Liver (tissue), 3 donors: ENCODE measurements around the gene DHX40.

ENCODE experiments used
- CTCF ChIP-seq: fragments of 150-350 bp; IDR thresholded peaks from 2 replicates; pipeline ENCODE4 v1.5.1; 2017; ENCODE audit warnings: improper control_type of control experiment, low read depth, low read length; ENCODE audit not compliant: missing input control
- JUND ChIP-seq, 2 donors: IDR thresholded peaks; 2 replicates each; pipeline ENCODE4 v1.6.1; 2016; ENCODE audit warnings: antibody characterized with exemption in 2 of 2
- MAX ChIP-seq: IDR thresholded peaks from 2 replicates; pipeline ENCODE4 v1.6.1; 2016; ENCODE audit warnings: antibody characterized with exemption
- REST ChIP-seq: IDR thresholded peaks from 2 replicates; pipeline ENCODE4 v1.6.1; 2016; ENCODE audit warnings: antibody characterized with exemption, mild to moderate bottlenecking
- TAF1 ChIP-seq: conservative IDR thresholded peaks from 2 replicates; pipeline ENCODE4 v1.6.1; 2016; ENCODE audit warnings: antibody characterized with exemption, mild to moderate bottlenecking
- YY1 ChIP-seq: IDR thresholded peaks from 2 replicates; pipeline ENCODE4 v1.6.1; 2016; ENCODE audit warnings: antibody characterized with exemption, mild to moderate bottlenecking
- donor health status: healthy.
- donor health status: healthy.

- TF ChIP-seq TAF1 = no peak
- peak; percentile 23 for TF ChIP-seq CTCF
- TF ChIP-seq REST = no peak
- no peak for TF ChIP-seq MAX
- no peak for TF ChIP-seq YY1
- TF ChIP-seq JUND (IDR thresholded peaks at IDR 0.05) = no peak
These were observed 6.5 kb upstream of the DHX40 start for GRCh38 chr17:59558953-59559352.
